Transverse colon (tissue), 4 donors: Measurements from ENCODE around the gene HDAC4. TPM values are rescaled to one million over a fixed set of nuclear protein-coding genes. Genes with fewer than 3 reads are reported as not detected.
A peak's percentile ranks its signal among the peaks of the same experiment; 100 is the strongest.

Experiments used
- DNase-seq: peaks from one replicate; pipeline ENCODE4 v3.0.0-alpha.2; 2019
- H3K27ac ChIP-seq, 4 donors: fragments of 200-600 bp; sonication (generic); 2 replicates each; pipeline ENCODE4 v1.5.1; 2016 to 2018; ENCODE audit warnings: inconsistent platforms in 4 of 4
- H3K27me3 ChIP-seq: fragments of 200-600 bp; sonication (generic); 2 replicates; pipeline ENCODE4 v1.5.1; 2017; ENCODE audit warnings: inconsistent platforms
- H3K36me3 ChIP-seq, 4 donors: fragments of 200-600 bp; sonication (generic); 2 replicates each; pipeline ENCODE4 v1.5.1; 2017 to 2019; ENCODE audit warnings: inconsistent platforms in 4 of 4
- H3K4me1 ChIP-seq, 4 donors: fragments of 200-600 bp; sonication (generic); 2 replicates each; pipeline ENCODE4 v1.5.1; 2017 to 2020; ENCODE audit warnings: inconsistent platforms in 4 of 4
- H3K4me3 ChIP-seq, 4 donors: fragments of 200-600 bp; sonication (generic); 1 replicate in 1 of 4; 2 replicates in 3 of 4; pipeline versions ENCODE4 v1.5.1 to v1.6.1; 2017 to 2019; ENCODE audit warnings: inconsistent platforms in 4 of 4
- H3K9me3 ChIP-seq, 2 donors: fragments of 200-600 bp; sonication (generic); 2 replicates each; pipeline ENCODE4 v1.5.1; 2017 to 2019; ENCODE audit warnings: inconsistent platforms in 2 of 2
- EP300 ChIP-seq: sonication (generic); formaldehyde crosslinking; IDR thresholded peaks from one replicate; pipeline ENCODE4 v1.6.1; 2017; ENCODE audit warnings: antibody characterized with exemption, low read depth
- POLR2A ChIP-seq: fragments of 450-650 bp; IDR thresholded peaks from one replicate; pipeline ENCODE4 v1.6.1; 2016; ENCODE audit warnings: antibody characterized with exemption, mild to moderate bottlenecking, moderate library complexity
- POLR2AphosphoS5 ChIP-seq, 3 donors: sonication (generic); formaldehyde crosslinking; IDR thresholded peaks; one replicate each; pipeline ENCODE4 v1.6.1; 2016; ENCODE audit warnings: antibody characterized with exemption in 3 of 3
- WGBS, 2 donors: methylation state at CpG; one replicate each; pipeline ENCODE4 v1.1.5; 2018; ENCODE audit warnings: low coverage in 1 of 2; 5-methylcytosine and 5-hydroxymethylcytosine counted together
- in situ Hi-C, 4 donors: fragments of 200-750 bp; cut with MboI; loops; one replicate each; pipeline versions ENCODE4 v1.15.0 to v1.15.1; 2017; ENCODE audit warnings: low sequenced_read_pairs in 3 of 4, low pct_ligation_motif_present in 1 of 4, low pct_unique_long_range_greater_than_20kb in 1 of 4
- intact Hi-C: fragments of 100-400 bp; cut with DNase I; formaldehyde crosslinking; loops from one replicate; pipeline ENCODE4 v1.15.1; 2023; ENCODE audit warnings: low total_unique reads
- total RNA-seq, 4 donors: library from RNA; depleted of rRNA; stranded (reverse); fragments of >200 nt; gene quantifications; one replicate each; pipeline ENCODE4 v1.1.0, GENCODE V29; 2016
- TF ChIP-seq, protein P1 (sequence below), 5 experiments: fragments of 200-600 bp in 3 of 5; fragments of 450-650 bp in 2 of 5; sonication (generic) in 3 of 5; IDR thresholded peaks; 1 replicate in 2 of 5; 2 replicates in 3 of 5; pipeline ENCODE4 v1.5.1; 2016 to 2017; ENCODE audit warnings: antibody characterized with exemption in 5 of 5, inconsistent platforms in 3 of 5, mild to moderate bottlenecking in 2 of 5, moderate library complexity in 1 of 5

HDAC4 gene
- total RNA-seq, 4 donors from 2014 or later: 33.9 to 192 (median 112) TPM

DNA sequence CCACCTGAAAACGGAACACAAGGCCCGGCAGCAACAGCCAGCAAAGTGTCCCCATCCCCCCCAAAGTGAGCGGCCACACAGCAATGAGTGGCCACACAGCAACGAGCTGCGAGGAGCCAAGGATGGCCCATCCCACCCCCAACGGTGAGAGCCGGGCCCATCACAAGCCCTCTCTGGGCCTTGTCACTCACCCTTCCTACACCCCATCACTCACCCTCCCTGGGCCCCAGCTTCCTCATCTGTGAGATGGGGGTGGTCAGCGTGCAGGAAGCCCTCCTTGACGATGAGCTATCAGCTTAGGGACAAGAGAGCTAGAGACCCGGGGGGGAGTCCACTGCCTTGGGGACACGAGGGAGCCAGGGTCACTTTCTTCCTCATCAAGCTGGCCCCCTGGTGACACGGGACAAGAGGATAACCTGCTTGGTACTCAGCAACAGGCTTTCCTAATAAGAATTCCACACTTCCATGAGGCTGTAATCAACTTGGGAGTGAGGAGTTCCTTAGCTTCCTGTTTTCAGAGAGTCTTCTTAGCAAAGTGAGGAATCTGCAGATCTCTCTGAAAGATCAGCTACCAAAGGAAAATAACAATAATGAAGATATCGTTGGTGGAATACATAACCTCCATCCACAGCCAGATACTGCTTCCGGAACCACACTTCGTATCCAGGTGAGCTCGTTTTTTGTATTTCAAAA is 92.8 kb downstream of the HDAC4 start:
- whole genome bisulfite sequencing, 2 donors: 80 to 82% methylated on average over 4 to 16 of the region's 16 CpGs
- intact Hi-C loops: loop anchor here (10.0 kb wide), 1 partner anchor 193 kb away; no protein-coding TSS in a partner anchor
- peak overlapping the region; percentile 11 to 41 (median 29) for H3K4me3 ChIP-seq
- H3K4me1 ChIP-seq: peaks cover 36 to 77% (median 53%) of the 10 kb centered on the region in 4 donors
- no peak for TF ChIP-seq EP300
- no peak for TF ChIP-seq POLR2A
- no peak for TF ChIP-seq POLR2AphosphoS5 (IDR thresholded peaks at IDR 0.05)
- TF ChIP-seq, protein P1, sequence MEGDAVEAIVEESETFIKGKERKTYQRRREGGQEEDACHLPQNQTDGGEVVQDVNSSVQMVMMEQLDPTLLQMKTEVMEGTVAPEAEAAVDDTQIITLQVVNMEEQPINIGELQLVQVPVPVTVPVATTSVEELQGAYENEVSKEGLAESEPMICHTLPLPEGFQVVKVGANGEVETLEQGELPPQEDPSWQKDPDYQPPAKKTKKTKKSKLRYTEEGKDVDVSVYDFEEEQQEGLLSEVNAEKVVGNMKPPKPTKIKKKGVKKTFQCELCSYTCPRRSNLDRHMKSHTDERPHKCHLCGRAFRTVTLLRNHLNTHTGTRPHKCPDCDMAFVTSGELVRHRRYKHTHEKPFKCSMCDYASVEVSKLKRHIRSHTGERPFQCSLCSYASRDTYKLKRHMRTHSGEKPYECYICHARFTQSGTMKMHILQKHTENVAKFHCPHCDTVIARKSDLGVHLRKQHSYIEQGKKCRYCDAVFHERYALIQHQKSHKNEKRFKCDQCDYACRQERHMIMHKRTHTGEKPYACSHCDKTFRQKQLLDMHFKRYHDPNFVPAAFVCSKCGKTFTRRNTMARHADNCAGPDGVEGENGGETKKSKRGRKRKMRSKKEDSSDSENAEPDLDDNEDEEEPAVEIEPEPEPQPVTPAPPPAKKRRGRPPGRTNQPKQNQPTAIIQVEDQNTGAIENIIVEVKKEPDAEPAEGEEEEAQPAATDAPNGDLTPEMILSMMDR (IDR thresholded peaks at IDR 0.05): no peak
- in situ Hi-C loops: no loop called here
- peak overlapping the region; percentile 77 to 93 (median 85) for H3K27ac ChIP-seq
- H3K9me3 ChIP-seq: no peaks in the 10 kb centered on the region
- no peaks in the 10 kb centered on the region for H3K36me3 ChIP-seq
- DNase-seq: peak; percentile 7
- H3K27me3 ChIP-seq: no peaks in the 10 kb centered on the region

DNA sequence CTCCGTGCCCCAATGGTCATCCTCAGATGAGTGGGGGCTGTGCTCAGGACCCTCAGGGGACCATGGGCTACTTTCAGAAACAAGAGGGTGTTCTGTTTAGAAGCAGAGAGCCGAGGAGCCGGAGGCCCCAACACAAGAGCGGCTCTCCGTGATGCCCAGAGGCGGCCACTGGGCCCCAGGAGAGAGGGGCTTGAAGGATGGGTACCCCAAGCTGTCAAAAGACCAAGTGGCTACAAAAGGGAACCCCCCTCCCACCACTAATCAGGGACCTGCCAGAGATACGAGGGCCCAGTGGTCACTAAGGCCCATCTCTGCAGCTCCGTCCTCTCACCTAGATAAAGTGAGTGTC is 93.6 kb downstream of the HDAC4 start:
- Histone ChIP-seq H3K9me3 (no peaks in the 10 kb centered on the region), H3K27ac (peak overlapping the region; percentile 77 to 93 (median 85)), H3K4me3 (peak overlapping the region in 3 of 4 donors; percentile 11 to 41 (median 34)), H3K4me1 (peaks cover 42 to 73% (median 61%) of the 10 kb centered on the region in 4 donors), H3K27me3 (no peaks in the 10 kb centered on the region), H3K36me3 (no peaks in the 10 kb centered on the region)
- TF ChIP-seq POLR2AphosphoS5 (IDR thresholded peaks at IDR 0.05) (no peak), POLR2A (no peak), EP300 (no peak)
- TF ChIP-seq, protein P1 (IDR thresholded peaks at IDR 0.05): no peak
- in situ Hi-C loops: no loop called here
- DNase-seq: peak; percentile 7
- intact Hi-C loops: loop anchor here (10.0 kb wide), 1 partner anchor 192 kb away; no protein-coding TSS in a partner anchor
- 86% methylated on average over 8 of the region's 8 CpGs; no CpG with 5 or more reads in 1 of the 2 donors for WGBS, 2 donors

DNA sequence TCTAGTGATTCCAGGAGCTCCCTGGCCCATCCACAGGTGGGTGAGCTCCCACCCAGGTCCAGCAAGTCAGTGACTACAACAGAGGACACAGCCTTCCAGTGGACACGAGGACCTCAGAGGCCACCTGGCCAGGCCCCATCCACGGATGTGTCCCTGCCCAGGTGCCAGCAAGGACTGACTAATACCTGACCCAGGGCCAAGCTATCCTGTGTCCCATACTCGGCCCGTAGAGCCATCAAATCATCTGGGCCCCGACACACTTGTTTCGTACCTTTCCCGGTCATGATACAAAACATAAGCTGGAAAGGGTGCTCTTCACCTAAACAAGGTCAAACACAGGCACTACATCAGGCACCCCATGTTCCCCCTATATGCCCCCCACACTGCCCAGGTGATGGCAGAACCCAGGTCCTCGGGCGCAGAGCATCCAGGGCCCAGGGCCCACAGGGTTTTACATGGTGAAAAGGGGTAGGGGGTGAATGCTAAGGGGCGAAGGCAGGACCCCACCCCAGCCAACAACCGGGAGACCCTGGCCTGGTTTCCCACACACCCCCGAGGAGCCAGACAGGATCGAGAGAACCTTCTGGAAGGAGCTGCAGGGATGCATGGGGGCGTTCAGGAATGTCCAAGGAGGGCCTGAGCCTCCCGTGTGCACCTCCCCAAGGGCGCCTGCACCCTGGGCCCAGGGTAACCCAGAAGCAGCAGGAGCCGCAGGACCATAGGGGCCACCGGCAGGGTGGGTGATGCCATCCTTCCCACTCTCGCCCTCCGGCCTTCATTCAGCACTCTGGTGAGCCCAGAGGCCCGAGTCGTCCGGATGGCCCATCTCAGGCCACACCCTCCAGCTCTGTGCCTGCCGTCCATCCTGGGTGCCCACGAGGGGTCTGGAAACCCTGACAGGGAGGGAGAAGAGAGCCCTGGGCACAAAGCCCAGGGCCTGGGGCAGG is 94.3 kb downstream of the HDAC4 start:
- Histone ChIP-seq H3K9me3 (no peaks in the 10 kb centered on the region), H3K4me3 (peak overlapping the region in 1 of 4 donors; percentile 41), H3K27ac (peak overlapping the region; percentile 77 to 93 (median 85)), H3K4me1 (peaks cover 45 to 72% (median 59%) of the 10 kb centered on the region in 4 donors), H3K27me3 (no peaks in the 10 kb centered on the region), H3K36me3 (no peaks in the 10 kb centered on the region)
- intact Hi-C loops (loop anchor here (10.0 kb wide), 1 partner anchor 192 kb away; no protein-coding TSS in a partner anchor), in situ Hi-C loops (no loop called here)
- peak; percentile 7 for DNase-seq
- TF ChIP-seq, protein P1 (IDR thresholded peaks at IDR 0.05): no peak
- TF ChIP-seq POLR2A (no peak), POLR2AphosphoS5 (IDR thresholded peaks at IDR 0.05) (no peak), EP300 (no peak)
- 87 to 90% methylated on average over 2 to 22 of the region's 25 CpGs for WGBS, 2 donors

DNA sequence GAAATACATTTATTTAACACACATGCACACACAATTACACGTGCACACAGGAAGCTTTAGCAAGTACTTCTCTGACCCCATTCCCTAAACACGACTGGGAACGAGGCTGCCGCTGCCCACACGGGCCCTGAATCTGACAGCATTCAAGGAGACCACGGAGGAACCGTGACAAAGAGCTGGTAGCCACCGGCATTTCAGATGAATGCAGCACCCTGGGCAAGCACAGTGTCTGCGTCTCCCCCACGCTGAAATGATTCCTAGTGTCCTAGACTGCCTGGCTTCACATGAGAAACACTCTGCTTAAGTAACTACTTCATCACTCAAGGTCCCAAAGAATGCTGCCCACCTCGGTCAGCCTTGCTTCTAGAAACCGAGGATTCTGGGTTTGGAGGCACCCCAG is 95.0 kb downstream of the HDAC4 start:
- TF ChIP-seq POLR2AphosphoS5 (IDR thresholded peaks at IDR 0.05): no peak
- no peak for TF ChIP-seq POLR2A
- no peak for TF ChIP-seq EP300
- TF ChIP-seq, protein P1 (IDR thresholded peaks at IDR 0.05): no peak
- WGBS, 2 donors: 81 to 84% methylated on average over 7 to 12 of the region's 12 CpGs
- Histone ChIP-seq H3K4me3 (no peak overlapping the region), H3K27me3 (no peaks in the 10 kb centered on the region), H3K4me1 (peaks cover 45 to 74% (median 61%) of the 10 kb centered on the region in 4 donors), H3K36me3 (no peaks in the 10 kb centered on the region), H3K9me3 (no peaks in the 10 kb centered on the region), H3K27ac (peak overlapping the region; percentile 77 to 93 (median 85))
- intact Hi-C loops: loop anchor here (10.0 kb wide), 1 partner anchor 191 kb away; no protein-coding TSS in a partner anchor
- DNase-seq: peak; percentile 5
- in situ Hi-C loops: no loop called here
